22Rv1 (cell line): ENCODE data around the gene PNPLA7.
"Not testable (repeated sequence)": the region's sequence is repeated elsewhere in the genome, so short reads cannot be mapped to it uniquely, and the experiment has no call there.

Experiments used
- H3K27ac ChIP-seq: fragments of 450-650 bp; 2 replicates; pipeline ENCODE4 v1.5.1; 2017
- ZFX ChIP-seq: fragments of 450-650 bp; IDR thresholded peaks from 2 replicates; pipeline ENCODE4 v1.6.1; 2017; ENCODE audit warnings: antibody characterized with exemption, borderline replicate concordance
- TF ChIP-seq, protein P1 (sequence below): fragments of 450-650 bp; IDR thresholded peaks from 2 replicates; pipeline ENCODE4 v1.5.1; 2017; ENCODE audit warnings: mild to moderate bottlenecking

PNPLA7 gene

DNA sequence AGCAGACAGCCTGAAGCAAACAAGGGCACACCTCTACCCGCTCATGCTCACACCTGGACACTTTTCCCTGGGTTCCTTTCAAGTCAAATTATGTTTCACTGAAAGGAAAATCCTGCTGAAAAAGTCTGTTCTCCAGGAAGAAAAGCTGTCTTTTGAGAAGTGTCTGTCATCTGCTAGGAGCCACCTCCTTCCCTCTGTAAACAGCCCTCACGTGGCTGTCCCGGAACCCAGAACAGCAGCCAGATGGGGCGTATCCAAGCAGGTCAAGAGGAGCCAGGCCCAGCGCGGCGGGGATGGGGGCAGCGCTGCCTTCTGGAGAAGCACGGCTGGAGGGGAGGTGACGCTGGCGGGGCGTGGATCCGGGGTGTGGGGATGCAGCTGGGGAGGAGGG is at the start of gene PNPLA7:
Gene PNPLA7, minus strand, starts transcription at position 172 of the 391 bp plus-strand sequence. CDS start 205 bp downstream, outside the sequence.
- peak within 1 kb of the TSS; percentile 96 for H3K27ac ChIP-seq
- TF ChIP-seq, protein P1, sequence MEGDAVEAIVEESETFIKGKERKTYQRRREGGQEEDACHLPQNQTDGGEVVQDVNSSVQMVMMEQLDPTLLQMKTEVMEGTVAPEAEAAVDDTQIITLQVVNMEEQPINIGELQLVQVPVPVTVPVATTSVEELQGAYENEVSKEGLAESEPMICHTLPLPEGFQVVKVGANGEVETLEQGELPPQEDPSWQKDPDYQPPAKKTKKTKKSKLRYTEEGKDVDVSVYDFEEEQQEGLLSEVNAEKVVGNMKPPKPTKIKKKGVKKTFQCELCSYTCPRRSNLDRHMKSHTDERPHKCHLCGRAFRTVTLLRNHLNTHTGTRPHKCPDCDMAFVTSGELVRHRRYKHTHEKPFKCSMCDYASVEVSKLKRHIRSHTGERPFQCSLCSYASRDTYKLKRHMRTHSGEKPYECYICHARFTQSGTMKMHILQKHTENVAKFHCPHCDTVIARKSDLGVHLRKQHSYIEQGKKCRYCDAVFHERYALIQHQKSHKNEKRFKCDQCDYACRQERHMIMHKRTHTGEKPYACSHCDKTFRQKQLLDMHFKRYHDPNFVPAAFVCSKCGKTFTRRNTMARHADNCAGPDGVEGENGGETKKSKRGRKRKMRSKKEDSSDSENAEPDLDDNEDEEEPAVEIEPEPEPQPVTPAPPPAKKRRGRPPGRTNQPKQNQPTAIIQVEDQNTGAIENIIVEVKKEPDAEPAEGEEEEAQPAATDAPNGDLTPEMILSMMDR: no peak
- TF ChIP-seq ZFX: no peak

DNA sequence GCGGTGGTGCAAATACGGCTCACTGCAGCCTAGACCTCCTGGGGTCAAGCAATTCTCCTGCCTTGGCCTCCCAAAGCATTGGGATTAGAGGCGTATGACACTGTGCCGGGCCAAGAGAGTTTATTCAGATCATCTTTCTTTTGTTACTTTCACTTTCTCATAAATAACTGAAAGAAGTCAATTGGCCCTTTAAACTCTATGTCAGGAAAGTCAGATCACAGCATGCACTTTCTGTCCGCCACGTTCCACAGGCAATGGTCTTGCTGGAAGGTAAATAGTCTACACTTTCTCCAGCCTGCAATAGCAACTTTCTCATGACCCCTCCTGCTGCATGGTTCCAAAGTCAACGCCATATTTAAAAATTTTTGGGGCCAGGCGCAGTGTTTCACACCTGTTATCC is 48.7 kb upstream of the PNPLA7 start:
- TF ChIP-seq, protein P1: no peak
- no peak for TF ChIP-seq ZFX
- no peak overlapping the region for H3K27ac ChIP-seq

DNA sequence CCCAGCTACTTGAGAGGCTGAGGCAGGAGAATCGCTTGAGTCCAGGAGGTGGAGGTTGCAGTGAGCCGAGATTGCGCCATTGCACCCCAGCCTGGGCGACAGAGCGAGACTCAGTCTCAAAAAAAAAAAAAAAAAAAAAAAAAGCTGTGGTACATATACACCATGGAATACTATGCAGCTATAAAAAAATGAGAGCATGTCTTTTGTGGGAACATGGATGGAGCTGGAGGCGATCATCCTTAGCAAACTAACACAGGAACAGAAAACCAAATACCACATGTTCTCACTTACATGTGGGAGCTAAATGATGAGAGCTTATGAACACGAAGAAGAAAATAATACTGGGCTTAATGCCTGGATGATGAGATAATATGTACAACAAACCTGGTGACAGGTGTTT is 46.4 kb upstream of the PNPLA7 start:
- not testable (repeated sequence) for H3K27ac ChIP-seq

DNA sequence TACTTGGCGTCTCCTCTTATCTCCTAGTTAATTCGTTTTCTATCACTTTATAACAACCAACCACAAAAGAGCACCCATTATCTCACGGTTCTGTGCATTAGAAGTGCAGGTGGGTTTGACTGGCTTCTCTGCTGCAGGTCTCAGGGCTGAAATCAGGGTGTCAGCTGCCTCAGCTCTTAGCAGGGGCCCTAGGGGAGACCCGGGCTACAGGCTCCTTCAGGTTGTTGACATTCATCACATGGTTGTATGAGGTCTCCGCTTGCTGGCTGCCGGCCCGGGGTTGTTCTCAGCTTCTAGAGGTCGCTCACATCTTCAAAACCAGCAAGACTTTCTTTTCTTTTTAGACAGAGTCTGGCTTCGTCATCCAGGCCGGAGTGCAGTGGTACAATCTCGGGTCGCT is 43.0 kb upstream of the PNPLA7 start:
- no peak for TF ChIP-seq ZFX
- TF ChIP-seq, protein P1: no peak
- no peak overlapping the region for H3K27ac ChIP-seq

DNA sequence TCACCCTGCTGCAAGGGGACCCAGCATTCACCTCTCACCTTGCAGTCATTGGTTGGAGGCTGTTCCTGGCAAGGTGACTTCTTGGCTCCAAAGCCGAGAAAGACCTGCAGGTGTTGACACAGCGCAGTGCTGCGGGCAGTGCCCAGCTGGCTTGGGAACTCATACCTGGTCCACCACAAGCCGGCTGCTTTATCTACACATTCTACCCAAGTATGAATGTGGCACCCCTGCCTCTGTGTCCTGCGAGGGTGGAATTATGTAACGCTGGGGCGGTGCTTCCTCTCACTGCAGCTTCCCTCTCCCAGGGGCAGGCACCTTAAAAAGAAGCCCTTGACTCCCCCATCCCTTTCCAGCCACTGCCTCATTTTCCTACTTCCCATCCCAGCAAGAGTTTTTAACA is 42.6 kb upstream of the PNPLA7 start:
- TF ChIP-seq, protein P1: no peak
- TF ChIP-seq ZFX: no peak
- no peak overlapping the region for H3K27ac ChIP-seq

DNA sequence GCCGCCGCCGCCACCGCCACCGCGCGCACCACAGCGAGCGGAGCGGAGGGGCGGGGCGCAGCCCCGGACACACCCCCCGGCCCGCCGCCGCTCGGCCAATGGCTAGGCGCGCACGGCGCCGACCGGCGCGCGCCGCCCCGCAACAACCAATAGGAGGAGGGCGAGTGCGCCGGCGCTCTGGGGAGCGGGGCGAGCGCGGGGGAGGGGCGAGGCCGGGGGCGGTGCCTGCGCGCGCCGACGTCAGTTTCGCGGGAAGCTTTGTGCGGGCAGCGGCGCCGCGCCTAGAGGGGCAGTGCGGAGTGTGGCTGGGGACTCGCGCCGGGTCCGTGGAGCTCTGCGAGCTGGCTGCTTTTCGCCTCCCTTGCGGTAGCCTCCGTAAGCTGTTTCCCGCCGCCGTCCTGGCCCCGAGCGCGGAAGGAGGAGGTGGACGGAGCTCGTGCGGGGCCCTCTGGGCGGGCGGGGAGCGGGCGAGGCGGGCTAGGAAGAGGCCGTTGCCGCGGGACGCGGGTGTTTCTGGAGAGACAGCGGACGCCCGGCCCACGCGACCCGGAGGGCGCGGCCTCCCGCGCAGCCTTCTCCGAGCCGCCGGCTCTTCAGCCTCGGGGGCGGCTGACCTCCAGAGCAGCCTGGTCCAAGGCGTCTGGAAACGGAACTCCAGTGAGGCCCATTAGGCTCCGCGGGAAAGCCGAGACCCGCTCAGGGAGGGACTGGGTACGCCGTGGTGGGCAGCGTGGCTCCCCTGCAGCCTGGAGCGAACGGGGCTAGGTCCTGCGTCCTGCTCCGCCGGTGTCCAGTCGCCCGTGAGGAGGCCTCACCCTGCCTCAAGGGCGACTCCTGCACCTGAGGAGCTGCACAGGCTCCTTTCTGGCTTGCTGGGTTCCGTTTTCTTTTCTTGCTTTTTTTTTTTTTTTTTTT is 40.5 kb upstream of the PNPLA7 start, which contains the start of gene ZMYND19:
Gene ZMYND19, minus strand, starts transcription at position 44 of the 915 bp plus-strand sequence. CDS start 249 bp downstream, outside the sequence.
- TF ChIP-seq ZFX: no peak
- TF ChIP-seq, protein P1: peak; percentile 24; the same call in 1 of the 2 replicates
- H3K27ac ChIP-seq: peak within 1 kb of the TSS; percentile 67

DNA sequence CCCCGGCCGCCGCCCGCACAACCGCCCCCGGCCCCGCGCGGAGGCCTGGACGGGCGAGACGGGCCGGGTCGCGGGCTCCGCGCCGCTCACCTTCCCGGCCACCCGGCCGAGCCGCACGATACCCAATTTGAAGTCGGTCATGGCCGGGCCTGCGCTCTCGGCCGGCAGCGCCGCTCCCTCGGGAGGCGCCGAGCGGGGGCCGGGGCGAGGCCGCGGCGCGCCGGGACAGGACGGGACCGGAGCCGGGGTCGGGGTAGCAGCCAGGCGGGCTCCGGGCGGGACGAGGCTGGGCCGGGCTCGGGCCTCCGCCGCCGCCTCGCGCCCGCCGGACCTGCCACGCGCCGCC is 39.9 kb upstream of the PNPLA7 start:
- peak overlapping the region; percentile 67 for H3K27ac ChIP-seq

More for the DNA sequence above, 39.9 kb upstream of the PNPLA7 start:
- TF ChIP-seq ZFX: no peak
- TF ChIP-seq, protein P1: no peak
